HG03108 (cell line): ENCODE results near the gene KAT6B.
A peak's percentile ranks its signal among the peaks of the same experiment; 100 is the strongest.
"Not testable (repeated sequence)": the region's sequence is repeated elsewhere in the genome, so short reads cannot be mapped to it uniquely, and the experiment has no call there.

Experiments used
- ATAC-seq: cut with Tn5 transposase; IDR thresholded peaks from one replicate; pipeline ENCODE4 v1.9.1; 2021; ENCODE audit warnings: moderate library complexity; ENCODE audit not compliant: unreplicated experiment

Gene KAT6B

GRCh38 chr10:74887614-74888284 lies 61.3 kb downstream of the KAT6B start:
- no peak for ATAC-seq

- no peak for ATAC-seq
These were observed 62.7 kb downstream of the KAT6B start for GRCh38 chr10:74888962-74889661.

- ATAC-seq: no peak
These were observed 63.2 kb downstream of the KAT6B start for GRCh38 chr10:74889662-74889998.

- ATAC-seq: no peak
These were observed 64.1 kb downstream of the KAT6B start for GRCh38 chr10:74890460-74890859.

- ATAC-seq: no peak
These were observed 64.7 kb downstream of the KAT6B start for GRCh38 chr10:74891053-74891452.

GRCh38 chr10:74892839-74893238 lies 66.4 kb downstream of the KAT6B start:
- ATAC-seq: no peak

GRCh38 chr10:74893329-74893728 lies 66.9 kb downstream of the KAT6B start:
- ATAC-seq: not testable (repeated sequence)

GRCh38 chr10:74896788-74897527 lies 70.6 kb downstream of the KAT6B start:
- ATAC-seq: no peak

- peak; percentile 73 for ATAC-seq
These were observed 72.0 kb downstream of the KAT6B start for GRCh38 chr10:74898201-74898976.

- peak; percentile 44 for ATAC-seq
These were observed 73.9 kb downstream of the KAT6B start for GRCh38 chr10:74900297-74900696.

GRCh38 chr10:74901301-74901700 lies 74.9 kb downstream of the KAT6B start:
- no peak for ATAC-seq

- no peak for ATAC-seq
These were observed 75.6 kb downstream of the KAT6B start for GRCh38 chr10:74901867-74902450.

- no peak for ATAC-seq
These were observed 77.1 kb downstream of the KAT6B start for GRCh38 chr10:74903491-74903890.

- ATAC-seq: no peak
These were observed 80.3 kb downstream of the KAT6B start for GRCh38 chr10:74906611-74907198.

- ATAC-seq: no peak
These were observed 83.3 kb downstream of the KAT6B start for GRCh38 chr10:74909670-74910069.

- no peak for ATAC-seq
These were observed 84.0 kb downstream of the KAT6B start for GRCh38 chr10:74910241-74910975.

GRCh38 chr10:74910976-74911350 lies 84.6 kb downstream of the KAT6B start:
- no peak for ATAC-seq

GRCh38 chr10:74912182-74912581 lies 85.8 kb downstream of the KAT6B start:
- ATAC-seq: no peak

GRCh38 chr10:74912682-74913081 lies 86.3 kb downstream of the KAT6B start:
- no peak for ATAC-seq
